H1 (cell line): ENCODE data around the gene VPS35L. TPM values are rescaled to one million over a fixed set of nuclear protein-coding genes. Genes with fewer than 3 reads are reported as not detected.

Experiments
- ASH2L ChIP-seq: fragments of 200-600, 300-600 bp; sonication (generic); IDR thresholded peaks from one replicate; pipeline ENCODE4 v1.7.1; 2017; ENCODE audit warnings: low read length
- PHF8 ChIP-seq: fragments of 200-600 bp; sonication (generic); conservative IDR thresholded peaks from 2 replicates; pipeline ENCODE4 v1.7.1; 2012; ENCODE audit warnings: low read depth, mild to moderate bottlenecking, inconsistent platforms, low read length, moderate library complexity
- SIX5 ChIP-seq: IDR thresholded peaks from 2 replicates; pipeline ENCODE4 v1.6.1; 2011; ENCODE audit warnings: mild to moderate bottlenecking, low read depth, low read length
- polyA plus RNA-seq, 7 experiments: library from polyadenylated mRNA; depleted of rRNA in 3 of 7; stranded (reverse) in 5 of 7; unstranded in 2 of 7; fragments of >200 nt in 5 of 7; fragments of 200-250 nt in 2 of 7; gene quantifications; 1 replicate in 5 of 7; 2 replicates in 1 of 7; 4 replicates in 1 of 7; pipeline versions ENCODE4 v1.2.1 to v1.2.3, GENCODE V29; 2011 to 2013; ENCODE audit warnings: missing spikeins in 2 of 7, mixed read lengths in 2 of 7
- total RNA-seq: library from RNA; stranded (reverse); fragmentation: NEBNext Ultra II Directional; extraction: Animal tissue kit (Norgen Biotek cat#: 25700); gene quantifications from 2 replicates; pipeline ENCODE4 v1.2.1, GENCODE V29; 2021
- TF ChIP-seq, protein P1 (sequence below): IDR thresholded peaks from 2 replicates; pipeline ENCODE4 v1.6.1; 2011; ENCODE audit warnings: low read length, improper control_type of control experiment
- TF ChIP-seq, protein P2 (sequence below): IDR thresholded peaks from 2 replicates; pipeline ENCODE4 v1.6.1; 2012; ENCODE audit warnings: inconsistent platforms

Gene VPS35L
- total and polyA plus RNA-seq, 2 of the 8 experiments (the other 6 are each of a cell fraction or from before 2014, with no cell fraction given): 31.5 to 57.1 TPM

DNA sequence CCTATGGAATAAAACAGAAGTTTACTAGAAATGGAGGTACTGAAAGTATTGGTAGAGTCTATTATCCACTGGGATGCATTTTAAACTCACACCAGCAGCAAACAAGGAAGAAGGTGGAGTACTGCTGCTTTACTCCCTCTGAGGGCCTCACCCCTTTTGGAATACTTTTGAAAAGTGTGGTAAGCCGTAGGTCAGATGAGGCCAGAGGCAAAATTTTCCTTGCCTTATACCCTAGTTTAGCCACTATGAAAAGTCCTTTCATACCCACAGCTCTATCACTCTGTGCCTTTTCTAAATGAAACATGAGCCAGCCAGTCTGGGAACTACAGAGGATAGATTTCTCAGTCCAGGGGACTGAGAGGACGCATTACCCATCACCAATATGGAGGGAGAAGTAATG lies 47.6 kb upstream of the VPS35L start (continued):
- TF ChIP-seq, protein P1, sequence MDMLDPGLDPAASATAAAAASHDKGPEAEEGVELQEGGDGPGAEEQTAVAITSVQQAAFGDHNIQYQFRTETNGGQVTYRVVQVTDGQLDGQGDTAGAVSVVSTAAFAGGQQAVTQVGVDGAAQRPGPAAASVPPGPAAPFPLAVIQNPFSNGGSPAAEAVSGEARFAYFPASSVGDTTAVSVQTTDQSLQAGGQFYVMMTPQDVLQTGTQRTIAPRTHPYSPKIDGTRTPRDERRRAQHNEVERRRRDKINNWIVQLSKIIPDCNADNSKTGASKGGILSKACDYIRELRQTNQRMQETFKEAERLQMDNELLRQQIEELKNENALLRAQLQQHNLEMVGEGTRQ: no peak
- no peak for TF ChIP-seq PHF8
- TF ChIP-seq, protein P2, sequence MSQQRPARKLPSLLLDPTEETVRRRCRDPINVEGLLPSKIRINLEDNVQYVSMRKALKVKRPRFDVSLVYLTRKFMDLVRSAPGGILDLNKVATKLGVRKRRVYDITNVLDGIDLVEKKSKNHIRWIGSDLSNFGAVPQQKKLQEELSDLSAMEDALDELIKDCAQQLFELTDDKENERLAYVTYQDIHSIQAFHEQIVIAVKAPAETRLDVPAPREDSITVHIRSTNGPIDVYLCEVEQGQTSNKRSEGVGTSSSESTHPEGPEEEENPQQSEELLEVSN: no peak
- TF ChIP-seq ASH2L: no peak
- TF ChIP-seq SIX5: no peak
